Parathyroid adenoma (tissue), 2 donors: Measurements from ENCODE around the gene ACVR1.

ENCODE experiments used
- H2AFZ ChIP-seq: fragments of 300-600 bp; sonication (generic); one replicate; pipeline ENCODE4 v1.7.0; 2017; ENCODE audit warnings: antibody characterized with exemption, mild to moderate bottlenecking
- H3K27ac ChIP-seq: fragments of 300-600 bp; sonication (generic); one replicate; pipeline ENCODE4 v1.7.0; 2017
- H3K27me3 ChIP-seq: fragments of 300-600 bp; sonication (generic); one replicate; pipeline ENCODE4 v1.7.0; 2017; ENCODE audit warnings: low read length; ENCODE audit not compliant: control insufficient read depth, insufficient read depth
- H3K36me3 ChIP-seq: fragments of 300-600 bp; sonication (generic); one replicate; pipeline ENCODE4 v1.7.0; 2017; ENCODE audit warnings: low read length; ENCODE audit not compliant: control insufficient read depth, insufficient read depth
- H3K4me1 ChIP-seq: fragments of 300-600 bp; sonication (generic); one replicate; pipeline ENCODE4 v1.7.0; 2017; ENCODE audit warnings: control low read depth
- H3K4me2 ChIP-seq: fragments of 300-600 bp; sonication (generic); one replicate; pipeline ENCODE4 v1.7.0; 2017; ENCODE audit warnings: low read length
- H3K4me3 ChIP-seq: fragments of 300-600 bp; sonication (generic); one replicate; pipeline ENCODE4 v1.7.0; 2017; ENCODE audit warnings: low read depth, low read length
- H3K79me2 ChIP-seq: fragments of 300-600 bp; sonication (generic); one replicate; pipeline ENCODE4 v1.7.0; 2017; ENCODE audit warnings: control low read depth
- H3K9ac ChIP-seq: fragments of 300-600 bp; sonication (generic); one replicate; pipeline ENCODE4 v1.7.0; 2017; ENCODE audit warnings: mild to moderate bottlenecking
- H3K9me3 ChIP-seq: fragments of 300-600 bp; sonication (generic); one replicate; pipeline ENCODE4 v1.7.0; 2017; ENCODE audit warnings: low read length; ENCODE audit not compliant: control insufficient read depth
- CTCF ChIP-seq: fragments of 300-600 bp; sonication (generic); IDR thresholded peaks from one replicate; pipeline ENCODE4 v1.7.0; 2017; ENCODE audit warnings: antibody characterized with exemption, mild to moderate bottlenecking
- donor health status: primary hyperparathyroidism.

ACVR1 gene

GRCh38 chr2:157771234-157771633 is 104.9 kb downstream of the ACVR1 start:
- H2AFZ ChIP-seq = no peak overlapping the region
- H3K27ac ChIP-seq = no peak overlapping the region
- no peaks in the 10 kb centered on the region for H3K36me3 ChIP-seq
- no peaks in the 10 kb centered on the region for H3K27me3 ChIP-seq
- no peaks in the 10 kb centered on the region for H3K79me2 ChIP-seq
- H3K9me3 ChIP-seq = no peaks in the 10 kb centered on the region
- H3K4me1 ChIP-seq = no peaks in the 10 kb centered on the region
- H3K9ac ChIP-seq = no peak overlapping the region
- no peak overlapping the region for H3K4me2 ChIP-seq
- TF ChIP-seq CTCF = no peak
- H3K4me3 ChIP-seq = no peak overlapping the region

- no peaks in the 10 kb centered on the region for H3K36me3 ChIP-seq
- no peak overlapping the region for H3K4me2 ChIP-seq
- no peak overlapping the region for H2AFZ ChIP-seq
- H3K27ac ChIP-seq = no peak overlapping the region
- TF ChIP-seq CTCF = no peak
- no peak overlapping the region for H3K4me3 ChIP-seq
- H3K4me1 ChIP-seq = no peaks in the 10 kb centered on the region
- no peaks in the 10 kb centered on the region for H3K27me3 ChIP-seq
- no peaks in the 10 kb centered on the region for H3K79me2 ChIP-seq
- H3K9me3 ChIP-seq = no peaks in the 10 kb centered on the region
- H3K9ac ChIP-seq = no peak overlapping the region
Observed at GRCh38 chr2:157769856-157770255, 106.3 kb downstream of the ACVR1 start.

GRCh38 chr2:157764386-157764785 is 111.7 kb downstream of the ACVR1 start:
- no peak overlapping the region for H3K27ac ChIP-seq
- no peak overlapping the region for H2AFZ ChIP-seq
- no peak overlapping the region for H3K4me3 ChIP-seq
- TF ChIP-seq CTCF = no peak
- no peak overlapping the region for H3K4me2 ChIP-seq
- H3K9me3 ChIP-seq = no peaks in the 10 kb centered on the region
- H3K9ac ChIP-seq = no peak overlapping the region
- H3K79me2 ChIP-seq = no peaks in the 10 kb centered on the region
- H3K36me3 ChIP-seq = no peaks in the 10 kb centered on the region
- H3K4me1 ChIP-seq = no peaks in the 10 kb centered on the region
- H3K27me3 ChIP-seq = no peaks in the 10 kb centered on the region

- H3K4me2 ChIP-seq = no peak overlapping the region
- no peak overlapping the region for H3K9ac ChIP-seq
- H3K27ac ChIP-seq = no peak overlapping the region
- no peaks in the 10 kb centered on the region for H3K4me1 ChIP-seq
- no peak overlapping the region for H2AFZ ChIP-seq
- TF ChIP-seq CTCF = no peak
- no peaks in the 10 kb centered on the region for H3K9me3 ChIP-seq
- no peak overlapping the region for H3K4me3 ChIP-seq
- H3K79me2 ChIP-seq = no peaks in the 10 kb centered on the region
- no peaks in the 10 kb centered on the region for H3K27me3 ChIP-seq
- H3K36me3 ChIP-seq = no peaks in the 10 kb centered on the region
Observed at GRCh38 chr2:157761520-157761919, 114.6 kb downstream of the ACVR1 start.

GRCh38 chr2:157760949-157761348 is 115.2 kb downstream of the ACVR1 start:
- Histone ChIP-seq H3K4me3 (no peak overlapping the region), H2AFZ (no peak overlapping the region), H3K9me3 (no peaks in the 10 kb centered on the region), H3K27ac (no peak overlapping the region), H3K4me2 (no peak overlapping the region), H3K79me2 (no peaks in the 10 kb centered on the region), H3K4me1 (no peaks in the 10 kb centered on the region), H3K27me3 (no peaks in the 10 kb centered on the region), H3K9ac (no peak overlapping the region), H3K36me3 (no peaks in the 10 kb centered on the region)
- no peak for TF ChIP-seq CTCF
